Measurements from ENCODE around the gene MFN2. TPM values are rescaled to one million over a fixed set of nuclear protein-coding genes. Genes with fewer than 3 reads are reported as not detected.

The MFN2 gene
- total RNA-seq, 1 donor from 2014 or later, result 54.2 TPM

- intact Hi-C loops (cut with micrococcal nuclease), result no loop called here
Observed at GRCh38 chr1:11957897-11958296, 22.3 kb upstream of the MFN2 start.

DNA sequence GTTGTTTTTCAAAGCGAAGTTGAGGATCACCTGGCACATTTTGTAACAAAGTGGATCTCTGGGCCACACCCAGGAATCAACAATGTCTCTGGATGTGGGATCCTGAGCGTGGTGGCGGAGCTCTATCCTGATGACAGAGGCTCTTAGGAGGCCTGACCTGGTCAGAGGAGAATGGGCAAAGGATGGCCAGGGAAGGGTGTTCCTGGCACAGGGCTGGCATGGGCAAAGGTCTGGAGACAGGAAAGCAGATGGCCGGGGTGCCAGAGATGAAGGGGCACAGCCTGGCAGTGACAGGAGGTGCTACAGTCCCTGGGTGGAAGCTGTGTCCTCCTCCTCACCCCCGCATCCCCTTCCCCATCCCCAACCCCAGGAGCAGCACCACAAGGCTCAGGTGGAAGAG lies 20.0 kb upstream of the MFN2 start:
- intact Hi-C loops (cut with micrococcal nuclease), result no loop called here

DNA sequence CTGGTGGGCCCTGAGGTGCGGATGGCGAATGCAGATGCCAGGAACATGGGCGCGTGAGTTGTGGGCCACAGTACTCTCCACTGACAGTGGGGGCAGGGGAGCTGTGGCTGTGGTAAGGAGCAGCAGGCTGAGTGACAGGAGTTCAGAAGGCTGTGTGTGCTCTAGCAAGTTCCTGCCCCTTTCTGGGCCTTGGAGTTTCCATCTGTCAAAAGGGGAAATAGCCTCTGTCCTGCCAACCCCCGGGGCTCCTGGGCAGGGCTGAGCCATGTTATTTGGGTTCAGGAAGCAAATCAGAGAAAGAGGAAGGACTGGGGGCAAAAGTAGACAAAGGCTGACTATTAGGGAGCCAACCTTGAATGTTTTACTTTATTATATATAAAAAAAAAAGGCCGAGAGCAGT lies 19.5 kb upstream of the MFN2 start:
- intact Hi-C loops (cut with micrococcal nuclease), result no loop called here

- intact Hi-C loops (cut with micrococcal nuclease), result no loop called here
Observed at GRCh38 chr1:11961230-11961629, 19.0 kb upstream of the MFN2 start.

DNA sequence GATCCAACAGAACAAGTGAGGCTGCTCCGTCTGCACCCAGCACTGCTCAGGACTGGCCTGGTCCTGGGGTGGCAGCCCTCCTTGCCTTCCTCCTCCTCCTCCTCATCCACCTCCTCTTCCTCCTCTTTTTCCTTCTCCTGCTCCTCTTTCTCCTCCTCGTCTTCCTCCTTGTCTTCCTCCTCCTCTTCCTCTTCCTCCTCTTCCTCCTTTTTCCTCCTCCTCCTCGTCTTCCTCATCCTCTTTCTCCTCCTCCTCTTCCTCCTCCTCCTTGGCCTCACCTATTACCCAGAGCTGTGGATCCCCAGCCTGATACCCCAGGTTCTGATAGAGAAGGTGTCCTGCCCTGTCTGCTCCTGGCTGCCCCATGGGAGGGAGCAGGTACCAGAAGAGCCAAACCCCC lies 16.6 kb upstream of the MFN2 start:
- intact Hi-C loops (cut with micrococcal nuclease), result no loop called here

DNA sequence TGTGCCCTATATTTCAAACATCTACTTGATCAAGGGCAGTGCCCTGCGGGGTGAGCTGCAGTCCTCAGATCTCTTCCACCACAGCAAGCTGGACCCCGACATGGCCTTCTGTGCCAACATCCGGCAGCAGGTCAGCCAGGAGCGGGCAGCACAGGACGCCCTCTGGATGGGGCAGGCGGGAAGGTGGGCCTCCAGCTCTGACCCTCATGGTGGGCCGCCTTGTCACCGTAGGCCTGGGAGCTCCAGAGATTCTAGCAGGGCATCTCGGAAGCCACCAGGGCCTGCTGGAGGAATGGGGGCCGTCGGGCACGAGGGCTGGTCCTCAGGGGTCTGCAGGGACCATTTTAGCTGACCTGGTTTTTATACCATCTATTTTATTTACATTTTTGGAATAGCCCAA lies 15.6 kb upstream of the MFN2 start:
- intact Hi-C loops (cut with micrococcal nuclease), result no loop called here

DNA sequence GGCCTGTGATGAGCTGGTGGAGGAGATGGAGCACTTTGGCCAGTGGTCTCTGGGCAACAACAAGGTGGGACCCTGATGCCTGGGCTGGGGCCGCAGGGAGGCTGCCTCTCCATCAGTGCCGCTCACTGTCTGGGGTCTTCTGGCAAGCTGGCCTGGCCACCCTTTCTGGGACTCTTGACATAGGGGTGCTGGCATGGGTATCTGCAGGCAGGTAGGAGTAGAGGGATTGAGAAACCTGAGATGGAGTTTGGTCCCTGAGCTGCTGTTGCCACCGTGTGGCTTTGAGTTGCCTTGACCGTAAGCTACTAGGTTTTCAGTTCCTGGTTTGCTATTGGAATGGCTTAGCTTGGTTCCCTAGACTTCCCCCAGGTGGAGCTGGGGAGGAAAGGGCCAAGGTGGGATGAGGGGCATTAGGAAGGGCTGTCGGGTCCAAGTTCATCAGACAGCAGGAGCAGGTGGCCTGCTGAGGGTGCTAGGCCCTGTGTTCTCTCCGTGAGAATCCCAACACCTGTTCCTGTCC lies 13.2 kb upstream of the MFN2 start:
- intact Hi-C loops (cut with micrococcal nuclease), result no loop called here

- intact Hi-C loops (cut with micrococcal nuclease), result no loop called here
Observed at GRCh38 chr1:11970441-11971185, 9.6 kb upstream of the MFN2 start.

DNA sequence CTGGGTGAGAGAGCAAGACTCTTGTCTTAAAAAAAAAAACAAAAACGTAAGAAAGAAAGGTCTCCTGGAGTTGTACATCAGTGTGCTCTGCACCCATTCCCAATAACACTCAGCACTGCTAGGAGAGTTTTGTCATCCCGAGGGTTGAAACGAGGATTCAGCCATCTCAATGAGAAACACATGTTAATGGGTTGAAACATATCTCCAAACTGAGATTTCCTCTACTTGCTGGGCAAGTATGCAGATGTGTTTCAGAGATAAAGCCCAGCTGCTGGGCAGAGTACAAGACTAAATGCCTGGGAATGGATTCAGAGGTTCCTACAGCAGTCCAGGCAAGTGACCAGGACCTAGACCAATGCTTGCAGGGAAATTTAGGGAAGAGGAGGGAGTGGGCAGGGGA lies 2.6 kb upstream of the MFN2 start:
- intact Hi-C loops (cut with micrococcal nuclease), result no loop called here

- intact Hi-C loops (cut with micrococcal nuclease), result no loop called here
Observed at GRCh38 chr1:11978301-11978700, 1.9 kb upstream of the MFN2 start.

GRCh38 chr1:11979028-11979850 lies 1.0 kb upstream of the MFN2 start:
- intact Hi-C loops (cut with micrococcal nuclease), result no loop called here

GRCh38 chr1:11980676-11980972 lies 380 bp downstream of the MFN2 start:
- intact Hi-C loops (cut with micrococcal nuclease), result loop anchor here (1.0 to 5.0 kb wide), 5 partner anchors 46 to 1508 kb away; partner anchors contain the start of genes CLCN6, DFFA, KIAA2013 and PEX14

- intact Hi-C loops (cut with micrococcal nuclease), result loop anchor here (5.0 kb wide), 1 partner anchor 1509 kb away; the partner anchor contains the start of genes DFFA and PEX14
Observed at GRCh38 chr1:11981378-11982009, 1.2 kb downstream of the MFN2 start.

DNA sequence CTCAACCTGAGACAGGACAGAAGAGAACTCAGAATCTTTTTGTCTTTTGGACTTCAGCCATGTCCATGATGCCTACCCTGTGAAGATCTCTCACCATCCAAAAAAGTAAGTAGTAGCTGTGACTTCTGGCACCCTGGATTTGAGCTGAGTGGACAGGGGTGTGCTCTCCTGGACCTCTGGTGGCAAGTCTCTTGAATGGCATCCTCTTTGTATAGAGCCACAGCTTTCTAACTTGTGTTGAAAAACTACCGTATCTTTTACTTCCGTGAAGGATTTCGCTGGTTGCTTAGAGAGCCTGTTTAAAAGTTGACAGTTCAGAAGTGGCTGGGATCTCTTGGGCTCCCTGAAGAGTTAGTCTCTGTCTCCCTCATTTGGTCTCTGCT lies 1.8 kb downstream of the MFN2 start:
- intact Hi-C loops (cut with micrococcal nuclease), result loop anchor here (5.0 kb wide), 1 partner anchor 1510 kb away; the partner anchor contains the start of genes DFFA and PEX14

DNA sequence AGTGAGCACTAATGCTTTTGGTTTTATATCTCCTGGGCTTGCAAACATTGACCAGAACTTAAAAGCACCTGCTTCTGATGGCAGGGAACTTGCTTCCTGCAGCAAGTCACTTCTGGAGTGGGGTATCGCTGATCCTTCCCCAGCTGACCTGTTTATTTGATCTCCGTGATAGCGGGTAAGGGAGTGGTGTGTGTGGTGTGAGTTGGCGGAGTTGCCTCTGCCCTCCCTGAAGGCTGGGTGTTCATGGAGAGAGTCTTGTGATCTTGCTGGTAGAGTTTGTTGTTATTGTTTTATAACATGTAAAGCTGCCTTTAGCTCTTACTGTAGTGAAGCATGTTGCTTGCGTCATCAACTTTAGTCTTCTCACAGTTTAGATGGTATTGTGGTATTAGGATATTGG lies 3.9 kb downstream of the MFN2 start:
- intact Hi-C loops (cut with micrococcal nuclease), result loop anchor here (5.0 kb wide), 1 partner anchor 1512 kb away; the partner anchor contains the start of genes DFFA and PEX14

GRCh38 chr1:11984576-11984975 lies 4.3 kb downstream of the MFN2 start:
- intact Hi-C loops (cut with micrococcal nuclease), result loop anchor here (5.0 kb wide), 1 partner anchor 1512 kb away; the partner anchor contains the start of genes DFFA and PEX14

DNA sequence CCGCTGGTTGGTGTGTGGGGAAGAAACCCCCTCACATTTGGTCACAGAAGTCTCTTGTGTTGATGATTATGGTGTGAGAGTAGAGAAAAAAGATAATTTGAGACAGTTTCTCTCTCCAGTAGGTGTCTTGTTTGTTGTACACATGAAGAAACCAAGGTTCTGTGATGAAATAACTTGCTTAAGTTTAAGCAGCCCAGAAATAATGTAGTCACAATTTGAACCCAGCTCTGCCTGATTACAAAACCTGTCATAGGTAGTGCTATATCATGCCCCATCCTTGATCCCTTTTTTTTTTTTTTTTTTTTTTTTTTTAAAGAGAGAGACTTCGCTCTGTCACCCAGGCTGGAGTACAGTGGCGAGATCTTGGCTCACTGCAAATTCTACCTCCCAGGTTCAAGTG lies 4.9 kb downstream of the MFN2 start:
- intact Hi-C loops (cut with micrococcal nuclease), result no loop called here

DNA sequence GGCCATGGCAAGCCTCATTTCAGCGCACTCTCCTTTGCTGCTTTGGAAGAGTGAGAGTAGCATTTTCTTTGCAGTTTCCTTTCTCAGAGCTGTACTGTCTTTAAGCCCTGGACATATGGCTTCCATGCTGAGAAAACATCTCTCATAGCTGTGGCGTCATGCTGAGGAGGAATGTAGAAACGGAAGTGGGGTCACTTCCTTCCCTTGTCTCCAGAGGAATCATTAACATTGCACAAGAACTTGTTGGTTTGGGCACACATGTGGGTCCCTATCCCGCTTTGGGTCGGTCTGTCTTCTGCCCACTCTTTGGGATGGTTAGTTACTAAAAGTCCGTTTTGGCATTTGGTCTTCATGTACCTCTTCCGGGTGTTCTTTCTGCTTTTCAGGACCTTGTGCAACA lies 5.6 kb downstream of the MFN2 start:
- intact Hi-C loops (cut with micrococcal nuclease), result no loop called here

DNA sequence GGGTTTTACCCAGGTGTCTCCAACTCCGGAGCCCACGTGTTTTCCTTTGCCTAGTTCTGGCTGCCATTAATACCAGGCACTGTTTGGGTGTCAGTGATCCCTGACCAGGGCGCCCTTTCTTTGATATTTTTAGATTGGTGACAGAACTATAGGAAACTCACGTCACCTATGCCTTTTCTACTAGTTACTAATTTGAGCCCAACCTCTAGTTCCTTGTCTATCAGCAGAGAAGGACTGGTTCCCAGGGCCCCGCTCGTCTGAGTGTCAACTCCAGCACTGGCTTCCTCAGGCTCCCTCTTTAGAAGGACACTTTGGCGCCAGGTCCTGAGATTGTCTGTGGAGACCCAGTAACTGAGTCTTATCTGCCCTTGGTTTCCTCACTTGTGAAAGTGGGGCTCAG lies 9.4 kb downstream of the MFN2 start:
- intact Hi-C loops (cut with micrococcal nuclease), result no loop called here

GRCh38 chr1:11990303-11991032 lies 10.2 kb downstream of the MFN2 start:
- intact Hi-C loops (cut with micrococcal nuclease), result no loop called here
